Right ventricle myocardium inferior (tissue), 1 donor: ENCODE data around the gene TRIO. TPM values are rescaled to one million over a fixed set of nuclear protein-coding genes. Genes with fewer than 3 reads are reported as not detected.
A peak's percentile ranks its signal among the peaks of the same experiment; 100 is the strongest.
"Not testable (repeated sequence)": the region's sequence is repeated elsewhere in the genome, so short reads cannot be mapped to it uniquely, and the experiment has no call there.

Experiments used
- ATAC-seq: fragments of 200-7000 bp; cut with Tn5 transposase; one replicate; pipeline ENCODE4 v1.9.1; 2020; ENCODE audit warnings: mild to moderate bottlenecking, moderate library complexity
- DNase-seq: peaks from one replicate; pipeline ENCODE4 v3.0.0; 2021; ENCODE audit errors: missing footprints
- intact Hi-C: fragments of 100-400 bp; cut with DNase I; formaldehyde crosslinking; loops from one replicate; pipeline ENCODE4 v1.11.0; 2022
- total RNA-seq: library from RNA; stranded (reverse); fragmentation: NEBNext Ultra II Directional; extraction: Animal tissue kit (Norgen Biotek cat#: 25700); gene quantifications from one replicate; pipeline ENCODE4 v1.2.1, GENCODE V29; 2021
- donor health status: DM: no; HTN: yes; CAD: no; lungs with severe emphysema.

TRIO gene
- total RNA-seq, 1 donor from 2014 or later: 56.9 TPM

GRCh38 chr5:14431534-14431933 is 288.4 kb downstream of the TRIO start:
- intact Hi-C loops: no loop called here
- ATAC-seq (no peak), DNase-seq (no peak)

GRCh38 chr5:14432931-14433589 is 289.9 kb downstream of the TRIO start:
- intact Hi-C loops: no loop called here
- ATAC-seq: no peak
- DNase-seq: no peak

- intact Hi-C loops: no loop called here
- ATAC-seq (no peak), DNase-seq (no peak)
Measured at GRCh38 chr5:14435481-14435880, 292.3 kb downstream of the TRIO start.

GRCh38 chr5:14436122-14436521 is 293.0 kb downstream of the TRIO start:
- ATAC-seq, DNase-seq, intact Hi-C loops: not testable (repeated sequence)

GRCh38 chr5:14436801-14437542 is 293.8 kb downstream of the TRIO start:
- no peak for DNase-seq
- intact Hi-C loops: no loop called here
- ATAC-seq: no peak

- ATAC-seq: no peak
- DNase-seq: no peak
- intact Hi-C loops: no loop called here
Measured at GRCh38 chr5:14438195-14438606, 295.1 kb downstream of the TRIO start.

GRCh38 chr5:14439087-14439871 is 296.1 kb downstream of the TRIO start:
- DNase-seq: no peak
- intact Hi-C loops: no loop called here
- ATAC-seq: peak; percentile 39

- ATAC-seq: peak; percentile 17
- DNase-seq: no peak
- intact Hi-C loops: no loop called here
Measured at GRCh38 chr5:14440223-14440581, 297.1 kb downstream of the TRIO start.

GRCh38 chr5:14440582-14441431 is 297.7 kb downstream of the TRIO start:
- DNase-seq (peak; percentile 79), ATAC-seq (peak; percentile 91)
- intact Hi-C loops: no loop called here

- ATAC-seq: no peak
- intact Hi-C loops: no loop called here
Measured at GRCh38 chr5:14441641-14442040, 298.5 kb downstream of the TRIO start.

GRCh38 chr5:14442536-14442935 is 299.4 kb downstream of the TRIO start:
- intact Hi-C loops: no loop called here
- DNase-seq: no peak

More at GRCh38 chr5:14441641-14442040, 298.5 kb downstream of the TRIO start:
- DNase-seq: no peak

GRCh38 chr5:14443671-14444093 is 300.5 kb downstream of the TRIO start:
- DNase-seq (no peak), ATAC-seq (no peak)
- intact Hi-C loops: no loop called here

More at GRCh38 chr5:14442536-14442935, 299.4 kb downstream of the TRIO start:
- ATAC-seq: no peak

GRCh38 chr5:14444161-14444560 is 301.0 kb downstream of the TRIO start:
- DNase-seq: no peak
- intact Hi-C loops: no loop called here
- ATAC-seq: no peak

GRCh38 chr5:14445013-14445412 is 301.9 kb downstream of the TRIO start:
- ATAC-seq (no peak), DNase-seq (no peak)
- intact Hi-C loops: loop anchor here (5.0 kb wide), 1 partner anchor 38 kb away; no protein-coding TSS in a partner anchor

GRCh38 chr5:14445576-14446290 is 302.6 kb downstream of the TRIO start:
- peak; percentile 9 for ATAC-seq
- DNase-seq: no peak
- intact Hi-C loops: loop anchor here (5.0 kb wide), 1 partner anchor 38 kb away; no protein-coding TSS in a partner anchor

GRCh38 chr5:14447958-14448911 is 305.1 kb downstream of the TRIO start:
- intact Hi-C loops: loop anchor here (5.0 kb wide), 1 partner anchor 41 kb away; no protein-coding TSS in a partner anchor
- DNase-seq: no peak
- ATAC-seq: peak; percentile 10
